HL-60 (cell line): ENCODE measurements around the gene DDX6.
"Not testable (repeated sequence)": the region's sequence is repeated elsewhere in the genome, so short reads cannot be mapped to it uniquely, and the experiment has no call there.

ENCODE experiments used
- DNase-seq, 2 experiments: peaks; one replicate each; pipeline ENCODE4 v3.0.0-alpha.2; 2010 to 2020; ENCODE audit warnings: low read depth in 1 of 2, low spot score in 1 of 2
- H3K27ac ChIP-seq: fragments of 250-450 bp; sonication (Bioruptor Pico); replicated peaks from 2 replicates; pipeline ENCODE4 v1.5.1; 2020; ENCODE audit warnings: mild to moderate bottlenecking, moderate library complexity
- H3K27me3 ChIP-seq: fragments of 250-450 bp; sonication (Bioruptor Pico); 2 replicates; pipeline ENCODE4 v1.5.1; 2021; ENCODE audit warnings: mild to moderate bottlenecking, moderate library complexity; ENCODE audit not compliant: insufficient read depth, poor library complexity, severe bottlenecking
- H3K4me3 ChIP-seq: replicated peaks from 2 replicates; pipeline ENCODE4 v1.5.1; 2011; ENCODE audit warnings: mild to moderate bottlenecking, control low read depth, low read length; ENCODE audit not compliant: insufficient read depth
- CTCF ChIP-seq: IDR thresholded peaks from one replicate; pipeline ENCODE4 v1.5.1; 2011; ENCODE audit warnings: low read length, control low read depth, inconsistent platforms; ENCODE audit not compliant: insufficient read depth
- GABPA ChIP-seq: IDR thresholded peaks from 2 replicates; pipeline ENCODE4 v1.6.1; 2012; ENCODE audit warnings: low read depth
- POLR2AphosphoS5 ChIP-seq: IDR thresholded peaks from 2 replicates; pipeline ENCODE4 v1.6.1; 2012; ENCODE audit warnings: low read depth
- REST ChIP-seq: IDR thresholded peaks from 2 replicates; pipeline ENCODE4 v1.6.1; 2012; ENCODE audit warnings: low read depth; ENCODE audit not compliant: insufficient replicate concordance
- SPI1 ChIP-seq: IDR thresholded peaks from 2 replicates; pipeline ENCODE4 v1.6.1; 2012; ENCODE audit warnings: low read depth, mild to moderate bottlenecking, borderline replicate concordance

Gene DDX6

GRCh38 chr11:118786657-118787056 lies 4.3 kb downstream of the DDX6 start:
- TF ChIP-seq POLR2AphosphoS5 = no peak
- TF ChIP-seq SPI1 = no peak
- TF ChIP-seq CTCF = no peak
- TF ChIP-seq GABPA = no peak
- no peak for TF ChIP-seq REST
- DNase-seq = no peak
- H3K27ac ChIP-seq = no peak overlapping the region
- no peak overlapping the region for H3K4me3 ChIP-seq
- H3K27me3 ChIP-seq = no peaks in the 10 kb centered on the region

- TF ChIP-seq REST (no peak), SPI1 (no peak), CTCF (no peak), GABPA (no peak), POLR2AphosphoS5 (no peak)
- H3K4me3 ChIP-seq = no peak overlapping the region
- H3K27me3 ChIP-seq = no peaks in the 10 kb centered on the region
- H3K27ac ChIP-seq = no peak overlapping the region
- DNase-seq = no peak
Observed at GRCh38 chr11:118785362-118785761, 5.6 kb downstream of the DDX6 start.

- no peak for TF ChIP-seq CTCF
- TF ChIP-seq SPI1 = no peak
- TF ChIP-seq POLR2AphosphoS5 = no peak
- TF ChIP-seq REST = no peak
- no peak for TF ChIP-seq GABPA
- DNase-seq = no peak
- Histone ChIP-seq H3K4me3 (no peak overlapping the region), H3K27ac (no peak overlapping the region), H3K27me3 (no peaks in the 10 kb centered on the region)
Observed at GRCh38 chr11:118783724-118784495, 7.1 kb downstream of the DDX6 start.

- H3K27me3 ChIP-seq, DNase-seq, H3K4me3 ChIP-seq, H3K27ac ChIP-seq: not testable (repeated sequence)
Observed at GRCh38 chr11:118783324-118783723, 7.6 kb downstream of the DDX6 start.
